Smooth muscle cell of the coronary artery (primary cell): ENCODE results near the gene PRAMEF9. TPM values are rescaled to one million over a fixed set of nuclear protein-coding genes. Genes with fewer than 3 reads are reported as not detected.

Experiments used
- total RNA-seq: library from RNA; depleted of rRNA; stranded (reverse); fragments of >200 nt; gene quantifications from 2 replicates; pipeline ENCODE4 v1.2.3, GENCODE V29; 2014; ENCODE audit warnings: low replicate concordance

The PRAMEF9 gene
- not detected in 2 replicates for total RNA-seq

DNA sequence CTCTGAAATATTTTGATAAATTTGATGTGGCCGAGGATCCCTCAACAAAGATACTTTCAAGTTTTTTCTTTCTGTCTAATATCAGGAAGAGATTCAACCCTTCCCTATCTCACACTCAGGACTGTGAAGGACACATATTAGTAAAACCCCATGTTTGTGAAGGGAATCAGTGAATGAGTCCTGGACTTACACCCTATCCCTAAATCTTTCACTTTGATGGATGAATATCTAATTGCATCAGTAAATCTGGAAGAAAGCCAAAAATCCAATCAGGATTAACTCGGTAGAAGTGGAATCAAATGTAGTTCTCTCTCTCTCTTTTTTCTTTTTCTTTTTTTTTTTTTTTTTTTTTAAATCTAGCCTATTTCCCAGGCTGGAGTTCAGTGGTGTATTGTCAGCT is at the start of gene PRAMEF9:
Gene PRAMEF9, plus strand, starts transcription at position 301 of the 400 bp plus-strand sequence. CDS start 3,433 bp downstream, outside the sequence.

DNA sequence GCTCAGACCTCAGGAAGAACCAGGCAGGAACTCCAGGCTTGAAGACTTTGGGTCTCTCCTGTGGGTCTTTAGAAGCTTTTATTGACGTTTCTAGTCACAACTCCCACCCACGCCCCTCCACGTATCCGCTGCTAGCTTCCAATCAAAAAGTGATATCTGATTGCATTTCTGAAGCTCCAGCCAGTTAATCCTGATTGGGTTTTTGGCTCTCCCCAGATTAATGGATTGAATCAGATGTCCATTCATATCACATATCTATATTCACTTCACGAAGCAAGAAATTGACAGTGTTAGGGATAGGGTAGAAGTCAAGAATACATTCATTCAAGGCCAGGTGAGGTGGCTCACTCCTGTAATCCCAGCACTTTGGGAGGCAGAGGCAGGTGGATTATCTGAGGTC is 15.7 kb upstream of the PRAMEF9 start, which contains the start of gene PRAMEF26:
Gene PRAMEF26, minus strand, starts transcription at position 101 of the 400 bp plus-strand sequence. CDS start 2,914 bp downstream, outside the sequence.

DNA sequence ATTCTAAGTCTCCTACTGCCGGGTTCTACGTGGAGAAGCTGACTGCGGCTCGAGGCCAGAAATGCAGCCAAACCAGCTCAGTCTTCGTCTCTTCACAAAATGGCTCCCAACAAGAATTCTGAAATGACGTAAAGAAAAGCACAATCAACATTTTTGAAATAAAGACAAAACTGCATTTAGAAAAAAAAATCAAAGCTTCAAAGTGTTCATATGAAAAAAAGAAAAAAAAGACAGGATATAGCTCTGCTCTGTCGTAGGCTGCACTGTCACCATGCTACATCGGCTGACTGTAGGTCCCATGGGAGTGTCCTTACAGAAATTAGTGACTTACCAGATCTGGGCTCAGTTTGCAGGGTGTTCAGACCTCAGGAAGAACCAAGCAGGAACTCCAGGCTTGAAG is 6.1 kb upstream of the PRAMEF9 start, which contains the start of gene HNRNPCL4:
Gene HNRNPCL4, minus strand, starts transcription at position 101 of the 400 bp plus-strand sequence. CDS start 164 bp downstream, outside the sequence.

DNA sequence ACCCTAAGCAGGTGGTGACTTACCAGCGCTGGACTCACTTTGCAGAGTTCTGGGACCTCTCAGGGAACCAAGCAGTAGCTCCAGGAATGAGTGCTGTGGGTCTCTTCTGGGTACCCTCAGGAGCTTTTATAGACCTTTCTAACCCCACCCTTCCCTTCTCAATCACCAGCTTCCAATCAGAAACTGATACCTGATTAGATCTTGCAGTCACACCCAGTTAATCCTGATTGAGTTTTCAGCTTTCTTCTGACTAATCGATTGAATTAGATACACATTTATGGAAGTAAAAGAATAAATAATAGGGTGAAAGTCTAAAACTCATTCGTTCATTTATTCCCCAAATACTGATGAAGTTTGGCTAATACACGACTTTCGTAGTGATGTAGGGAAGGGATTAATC is 29.7 kb downstream of the PRAMEF9 start, which contains the start of gene PRAMEF13:
Gene PRAMEF13, minus strand, starts transcription at position 101 of the 400 bp plus-strand sequence. CDS start 1,820 bp downstream, outside the sequence.

DNA sequence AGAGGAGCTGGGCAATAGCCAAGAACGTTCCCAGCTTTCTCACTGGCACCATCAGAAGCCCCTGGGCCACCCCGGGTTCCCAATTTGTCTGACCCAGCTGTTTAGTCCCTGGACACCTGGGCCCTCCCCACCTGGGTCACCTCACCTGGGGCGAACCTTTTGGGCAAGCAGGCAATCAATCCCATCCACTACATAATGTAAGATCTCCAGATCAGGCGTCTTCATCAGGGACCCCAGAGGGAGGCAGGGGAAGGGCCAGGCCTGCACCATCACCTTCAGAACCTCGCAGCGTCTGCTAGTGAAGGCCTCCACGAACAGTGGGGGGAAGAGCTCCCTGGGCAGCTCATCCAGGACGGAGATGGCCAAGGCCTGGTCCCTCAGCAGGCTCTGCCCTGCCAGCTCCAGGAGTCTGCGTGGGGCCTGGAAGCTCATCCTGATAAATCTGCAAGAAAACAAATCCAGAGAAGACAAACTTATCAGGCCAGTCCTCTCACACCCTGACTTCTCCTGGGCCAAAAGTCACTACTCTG is 54.1 kb downstream of the PRAMEF9 start, which contains the start of gene PRAMEF18:
Gene PRAMEF18, minus strand, starts transcription at position 480 of the 530 bp plus-strand sequence. Its CDS starts 48 bp downstream, at position 432.

Other genes with a start within 250 kb of the PRAMEF9 start
- not detected in 2 replicates for gene PRAMEF6, start 224.3 kb upstream of the PRAMEF9 start, total RNA-seq
- not detected in 2 replicates for gene PRAMEF27, start 115.3 kb upstream of the PRAMEF9 start, total RNA-seq
- not detected in 2 replicates for gene HNRNPCL3, start 111.1 kb upstream of the PRAMEF9 start, total RNA-seq
- gene PRAMEF25, start 101.1 kb upstream of the PRAMEF9 start, total RNA-seq, result not detected in 2 replicates
- not detected in 2 replicates for gene HNRNPCL2, start 55.0 kb upstream of the PRAMEF9 start, total RNA-seq
- gene PRAMEF26, start 15.8 kb upstream of the PRAMEF9 start, total RNA-seq, result not detected in 2 replicates
- not detected in 2 replicates for gene HNRNPCL4, start 6.2 kb upstream of the PRAMEF9 start, total RNA-seq
- not detected in 2 replicates for gene PRAMEF13, start 29.6 kb downstream of the PRAMEF9 start, total RNA-seq
- not detected in 2 replicates for gene PRAMEF18, start 54.3 kb downstream of the PRAMEF9 start, total RNA-seq
- not detected in 2 replicates for gene PRAMEF5, start 82.3 kb downstream of the PRAMEF9 start, total RNA-seq
- not detected in 2 replicates for gene PRAMEF8, start 113.3 kb downstream of the PRAMEF9 start, total RNA-seq
- gene PRAMEF33, start 131.7 kb downstream of the PRAMEF9 start, total RNA-seq, result not detected in 2 replicates
- gene PRAMEF15, start 143.7 kb downstream of the PRAMEF9 start, total RNA-seq, result not detected in 2 replicates
- not detected in 2 replicates for gene PRAMEF14, start 175.3 kb downstream of the PRAMEF9 start, total RNA-seq
- gene PRAMEF19, start 200.1 kb downstream of the PRAMEF9 start, total RNA-seq, result not detected in 2 replicates
- gene PRAMEF17, start 217.8 kb downstream of the PRAMEF9 start, total RNA-seq, result not detected in 2 replicates
- not detected in 2 replicates for gene PRAMEF20, start 238.6 kb downstream of the PRAMEF9 start, total RNA-seq